KBM-7 (cell line): ENCODE measurements around the gene CCER1.

Source experiments
- DNase-seq: peaks from one replicate; pipeline ENCODE4 v3.0.0-alpha.2; 2015
- in situ Hi-C: fragments of 300-500 bp; cut with MboI; formaldehyde crosslinking; loops from 2 replicates; pipeline ENCODE4 v1.14.3; 2020; ENCODE audit warnings: low sequenced_read_pairs, low pct_unique_long_range_greater_than_20kb, mixed read lengths

The CCER1 gene

GRCh38 chr12:90972226-90972625, 17.2 kb upstream of the CCER1 start:
- DNase-seq: no peak
- in situ Hi-C loops: no loop called here

DNA sequence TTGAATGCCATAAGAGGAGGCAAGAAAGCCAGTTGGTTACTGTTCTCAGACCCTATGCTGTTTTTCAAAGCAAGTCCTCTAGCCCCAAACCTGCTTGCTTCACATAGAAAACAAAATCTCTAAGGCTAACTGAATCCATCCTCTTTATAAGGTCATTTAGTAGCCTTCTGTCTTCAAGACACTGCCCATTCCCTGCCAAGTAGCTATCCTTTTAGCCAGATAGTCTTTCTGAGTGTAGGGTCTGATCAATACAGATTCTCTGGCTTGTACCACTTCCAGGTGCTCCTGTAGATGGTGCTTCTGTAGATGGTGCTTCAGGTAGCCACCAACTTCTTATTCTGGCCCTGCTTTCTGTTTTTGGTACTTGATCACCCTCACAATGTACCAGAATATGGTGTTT, 15.9 kb upstream of the CCER1 start:
- no peak for DNase-seq
- in situ Hi-C loops: no loop called here

DNA sequence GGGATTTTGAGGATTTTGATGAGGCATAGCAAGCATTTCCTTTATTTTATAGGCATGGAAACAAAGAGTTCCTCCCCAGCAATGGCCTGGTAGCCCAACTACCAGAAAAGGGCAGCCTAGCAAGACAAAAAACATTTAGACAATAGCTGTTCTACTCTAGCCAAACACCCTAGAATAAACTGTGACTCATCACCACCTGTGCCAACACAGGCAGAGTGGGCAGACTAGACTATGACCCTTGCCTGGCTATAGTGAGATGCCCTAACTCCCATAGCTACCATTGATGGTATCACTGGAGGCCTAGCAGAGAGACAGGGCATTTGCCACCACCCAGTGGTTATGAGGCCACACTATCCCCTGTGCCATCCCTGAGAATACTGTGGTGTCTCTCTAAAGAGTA, 15.5 kb upstream of the CCER1 start:
- in situ Hi-C loops: no loop called here

DNA sequence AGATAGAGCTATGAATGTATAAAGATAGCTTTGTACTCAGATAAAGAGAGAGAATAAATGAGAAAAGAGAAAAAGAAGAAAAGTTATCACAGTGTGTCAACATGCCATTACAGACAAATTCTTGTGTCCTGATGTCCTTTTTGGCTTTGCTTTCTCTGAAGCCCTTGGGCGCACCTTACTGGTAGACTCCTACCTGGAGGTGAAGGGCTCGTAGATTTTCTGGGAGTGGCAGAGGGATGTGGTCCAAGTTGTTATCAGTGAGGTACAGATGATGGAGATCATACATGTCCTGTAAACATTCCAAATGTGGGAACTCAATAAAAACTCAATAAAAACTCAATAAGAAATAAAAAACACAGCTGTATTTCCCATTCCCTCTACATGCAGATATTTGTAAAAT, 14.9 kb upstream of the CCER1 start:
- no peak for DNase-seq
- in situ Hi-C loops: no loop called here

More for the DNA sequence above, 15.5 kb upstream of the CCER1 start:
- DNase-seq: no peak

GRCh38 chr12:90969346-90969745, 14.4 kb upstream of the CCER1 start:
- in situ Hi-C loops: no loop called here
- DNase-seq: no peak

DNA sequence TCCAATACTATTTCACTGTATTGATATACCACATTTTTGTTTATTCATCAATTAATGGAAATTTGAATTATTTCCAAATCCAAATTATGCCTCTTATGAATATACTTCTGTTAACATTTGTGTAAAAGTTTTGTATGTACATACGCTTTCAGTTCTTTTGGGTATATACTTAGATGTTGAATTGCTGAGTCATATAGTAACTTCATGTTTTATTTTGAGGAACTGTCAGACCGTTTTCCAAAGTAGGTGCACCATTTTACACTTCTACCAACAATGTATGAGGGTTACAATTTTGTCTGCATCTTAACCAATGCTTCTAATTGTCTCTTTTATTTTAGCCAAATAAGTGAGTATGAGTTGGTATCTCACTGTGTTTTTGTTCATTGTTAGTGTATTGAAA, 10.2 kb upstream of the CCER1 start:
- DNase-seq: no peak
- in situ Hi-C loops: no loop called here

GRCh38 chr12:90964616-90965015, 9.6 kb upstream of the CCER1 start:
- DNase-seq: no peak
- in situ Hi-C loops: no loop called here

DNA sequence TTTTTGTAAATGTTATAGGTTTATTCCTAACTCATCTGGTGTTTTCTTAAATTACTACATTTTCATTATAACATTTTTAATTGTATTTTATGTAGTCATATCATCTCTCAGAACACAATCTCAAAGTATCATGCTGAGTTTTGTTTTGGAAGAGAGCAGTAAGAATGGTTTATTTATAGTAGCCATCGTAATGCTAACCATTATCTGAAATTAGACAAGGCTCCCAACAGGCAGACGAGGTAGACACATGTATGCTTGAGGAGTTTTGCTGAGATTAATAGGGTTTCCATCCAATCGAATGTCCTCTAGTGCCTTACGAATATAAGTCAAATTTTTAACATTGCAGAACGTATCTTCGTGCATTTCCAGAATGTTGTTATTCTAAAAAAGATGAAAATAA, 9.0 kb upstream of the CCER1 start:
- in situ Hi-C loops: no loop called here
- no peak for DNase-seq

DNA sequence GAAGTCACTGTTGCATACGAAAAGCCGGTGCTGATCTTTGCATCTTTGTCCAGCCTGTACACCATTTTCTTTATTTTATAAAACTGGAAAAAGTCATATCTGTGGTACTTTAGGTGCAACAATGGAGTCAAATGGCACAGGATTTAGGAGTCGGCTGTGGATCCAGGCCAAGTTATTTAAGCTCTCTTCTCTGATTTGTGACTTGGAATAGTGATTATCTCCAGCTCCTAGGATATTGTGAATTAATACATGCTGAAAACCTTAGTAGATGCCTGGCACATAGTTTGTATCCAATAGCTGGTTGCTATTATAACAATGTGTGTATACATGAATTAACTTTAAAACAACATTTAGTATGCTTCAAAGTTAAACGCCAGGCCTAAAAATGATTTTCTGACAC, 6.2 kb upstream of the CCER1 start:
- in situ Hi-C loops: no loop called here
- no peak for DNase-seq

- peak; percentile 43 for DNase-seq
- in situ Hi-C loops: no loop called here
These were observed 4.7 kb upstream of the CCER1 start for GRCh38 chr12:90959538-90960139.

DNA sequence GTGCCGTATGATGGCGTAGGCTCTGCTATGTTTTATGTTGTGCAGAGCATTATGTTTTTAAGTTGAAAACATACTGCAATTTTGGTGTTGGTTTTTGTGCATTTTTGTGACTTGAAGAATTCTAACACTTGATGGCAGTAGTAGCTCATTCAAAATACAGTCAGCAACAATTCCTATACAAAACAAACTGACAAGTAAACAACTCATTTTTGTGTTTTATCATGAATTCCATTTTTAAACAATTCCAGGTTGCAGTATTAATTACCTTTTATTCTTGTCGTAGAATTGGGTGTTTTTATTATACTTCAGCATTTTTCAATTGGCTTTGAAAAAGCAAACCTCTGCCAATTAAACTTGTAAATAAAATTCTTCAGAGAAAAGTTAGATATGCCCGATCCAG, 4.1 kb upstream of the CCER1 start:
- DNase-seq: no peak
- in situ Hi-C loops: no loop called here

DNA sequence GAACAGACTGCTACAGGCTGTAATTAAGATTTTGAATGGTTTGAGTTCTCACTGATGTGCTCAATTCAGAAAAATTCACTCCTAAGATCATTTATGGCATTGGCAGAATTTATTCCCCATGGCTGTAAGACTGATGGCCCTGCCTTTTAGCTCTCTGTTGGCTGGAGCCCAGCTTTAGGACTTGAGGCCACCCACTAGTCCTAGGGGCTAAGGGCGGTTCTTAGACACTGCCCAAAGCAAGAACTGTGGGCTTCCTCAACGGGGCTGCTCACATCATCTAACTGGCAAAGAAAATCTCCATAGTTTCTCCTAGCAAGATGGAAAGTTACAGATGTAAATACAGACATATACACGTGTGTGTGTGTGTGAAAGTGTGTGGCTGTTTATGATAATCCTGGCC, 3.4 kb upstream of the CCER1 start:
- no peak for DNase-seq
- in situ Hi-C loops: no loop called here

GRCh38 chr12:90954428-90954827, 548 bp downstream of the CCER1 start:
- DNase-seq: no peak
- in situ Hi-C loops: no loop called here

DNA sequence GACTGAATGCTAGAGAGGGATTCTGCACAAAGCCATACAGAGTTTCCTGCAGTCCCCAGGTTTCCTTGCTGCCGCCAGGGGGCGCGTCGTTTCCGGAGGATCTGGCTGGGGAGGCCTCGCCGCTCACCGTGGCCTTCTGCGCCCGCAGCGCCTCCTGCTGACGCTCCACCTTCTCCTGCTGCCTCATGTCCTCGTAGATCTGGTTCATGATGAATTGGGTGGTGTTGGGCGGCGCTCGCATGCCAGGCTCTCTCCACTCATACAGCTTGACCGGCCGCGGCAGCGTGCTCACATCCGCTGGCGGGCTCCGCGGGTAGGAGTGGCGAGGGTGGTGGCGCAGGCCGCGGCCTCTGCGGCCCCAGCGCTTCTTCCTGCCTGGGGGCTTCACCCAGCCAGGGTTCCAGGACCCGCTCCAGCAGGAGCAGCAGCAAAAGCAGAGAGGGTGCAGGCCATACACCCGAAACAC, 987 bp downstream of the CCER1 start:
- DNase-seq: no peak
- in situ Hi-C loops: no loop called here

DNA sequence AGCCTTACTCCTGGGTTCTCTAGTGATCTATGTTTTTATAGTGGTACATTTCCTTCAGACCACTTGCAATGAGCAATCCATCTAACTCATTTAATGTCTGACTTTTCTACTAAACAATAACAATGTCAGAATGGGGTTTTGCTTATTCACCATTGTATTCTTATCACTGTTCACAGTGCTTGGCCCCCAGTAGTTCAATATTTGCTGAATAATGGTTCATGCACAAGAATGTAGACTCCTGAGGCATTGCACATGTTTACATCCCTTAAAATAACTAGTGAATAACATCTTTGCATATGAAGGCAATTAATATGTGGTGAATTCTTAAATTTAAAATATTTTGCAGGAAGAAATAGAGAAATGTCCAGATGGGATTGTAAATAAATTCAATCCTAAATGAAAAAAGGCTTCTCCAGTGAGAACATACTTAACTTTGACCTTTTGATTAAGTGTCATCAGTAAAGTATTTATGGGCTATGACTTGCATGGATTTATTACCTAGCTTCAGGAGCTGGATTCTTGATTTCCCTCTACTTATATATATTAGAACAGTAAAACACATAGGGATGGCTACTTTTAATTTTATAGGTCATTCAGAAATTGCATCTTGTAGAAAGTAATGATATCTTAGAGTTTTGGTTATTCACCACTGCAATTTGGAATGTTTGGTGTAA, 3.4 kb downstream of the CCER1 start:
- in situ Hi-C loops: no loop called here
- DNase-seq: no peak

- no peak for DNase-seq
- in situ Hi-C loops: no loop called here
These were observed 7.1 kb downstream of the CCER1 start for GRCh38 chr12:90947869-90948268.

- DNase-seq: peak; percentile 30
- in situ Hi-C loops: no loop called here
These were observed 9.8 kb downstream of the CCER1 start for GRCh38 chr12:90945070-90945649.

DNA sequence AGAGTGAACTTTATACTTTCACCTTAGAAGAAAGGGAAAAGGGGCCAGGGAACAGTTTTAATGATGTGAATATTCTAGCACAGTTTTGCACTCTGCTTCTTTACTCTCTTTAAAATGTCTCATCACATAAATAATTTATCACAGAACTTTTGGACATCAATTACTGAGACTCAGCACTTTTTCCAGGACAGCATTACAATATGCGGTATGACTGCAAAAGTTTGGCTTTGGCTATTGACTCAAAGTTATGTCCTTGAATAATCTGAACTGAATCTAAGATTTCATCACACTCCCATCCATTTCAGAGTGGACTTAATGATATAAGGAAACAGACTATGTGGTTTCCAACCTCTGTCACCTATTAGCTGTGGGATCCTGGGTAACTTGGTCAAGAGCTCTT, 11.7 kb downstream of the CCER1 start:
- in situ Hi-C loops: no loop called here
- no peak for DNase-seq

DNA sequence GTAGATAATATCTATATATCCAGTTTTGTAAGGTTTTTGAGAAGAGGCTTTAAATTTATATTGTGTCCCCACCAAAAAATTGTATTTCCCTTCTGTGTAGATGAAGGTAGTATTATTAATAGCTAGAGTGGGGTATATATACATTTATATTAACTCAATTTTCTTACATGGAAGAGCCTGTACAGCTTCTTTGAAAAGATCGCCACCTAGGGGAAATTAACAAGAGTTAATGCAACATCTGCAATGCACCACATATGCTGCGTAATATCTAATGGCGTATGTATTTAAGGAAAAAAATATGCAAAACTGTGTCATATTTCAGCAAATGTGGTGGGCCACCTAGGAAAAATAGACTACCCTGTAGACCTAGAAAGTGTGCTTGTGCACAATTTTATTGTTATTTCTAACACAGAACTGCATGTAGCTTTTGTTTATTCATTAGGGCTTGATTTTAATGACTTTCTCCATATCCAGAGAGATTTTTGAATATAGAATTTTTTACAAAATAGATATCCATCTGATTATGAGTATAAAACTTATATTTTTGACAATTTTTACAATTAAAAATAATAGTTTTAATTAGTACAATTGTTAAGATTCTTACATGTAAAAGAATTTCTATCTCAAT, 14.0 kb downstream of the CCER1 start:
- DNase-seq: peak; percentile 12
- in situ Hi-C loops: no loop called here

DNA sequence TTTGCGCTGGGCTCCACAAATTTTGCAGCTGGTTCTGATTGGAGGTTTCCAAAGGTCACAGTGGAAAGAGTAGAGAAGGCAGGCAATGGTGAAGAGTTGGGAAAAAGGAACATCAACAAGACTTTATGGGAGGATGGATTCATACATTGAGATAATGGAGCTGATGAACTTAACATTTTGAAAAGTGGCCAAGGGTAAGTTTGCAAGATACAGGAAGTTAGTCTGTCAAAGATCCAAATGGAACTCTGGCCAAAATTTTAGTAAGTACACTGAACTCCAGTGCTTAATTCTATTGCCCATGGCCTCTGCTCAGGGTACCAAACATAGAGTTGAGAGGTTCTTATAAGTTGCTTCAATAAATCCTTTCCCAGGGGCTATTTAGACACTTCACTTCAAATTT, 15.6 kb downstream of the CCER1 start:
- in situ Hi-C loops: no loop called here
- no peak for DNase-seq
